Measurements from ENCODE around the gene LNX1. TPM values are rescaled to one million over a fixed set of nuclear protein-coding genes. Genes with fewer than 3 reads are reported as not detected.

LNX1 gene
- total RNA-seq, 1 experiment from 2014 or later: 3.3 TPM

- POLR2A ChIA-PET: no interaction called here
- Histone ChIP-seq H3K4me1 (ENCODE audit: control insufficient read depth in 1 of 2, insufficient read depth in 2 of 2, low read length in 2 of 2) (peaks cover 18 to 30% of the 10 kb centered on the region in 2 experiments), H3K27ac (ENCODE audit: low read depth, low read length) (no peak overlapping the region), H3K36me3 (ENCODE audit: control insufficient read depth in 1 of 2, insufficient read depth in 2 of 2, low read length in 2 of 2) (no peaks in the 10 kb centered on the region), H3K9ac (ENCODE audit: low read length) (no peak overlapping the region), H3K4me2 (ENCODE audit: low read length) (no peak overlapping the region), H2AFZ (ENCODE audit: low read depth, low read length, poor library complexity, severe bottlenecking) (no peak overlapping the region), H3K9me2 (ENCODE audit: insufficient read depth) (no peaks in the 10 kb centered on the region), H4K20me1 (ENCODE audit: insufficient read depth) (no peaks in the 10 kb centered on the region), H3K9me3 (ENCODE audit: control insufficient read depth in 1 of 2, insufficient read depth in 1 of 2, low read depth in 1 of 2, low read length in 2 of 2) (no peaks in the 10 kb centered on the region), H3K79me2 (ENCODE audit: insufficient read depth, low read length) (no peaks in the 10 kb centered on the region), H3K4me3 (replicated peaks in 1 of 2; ENCODE audit: low read depth in 1 of 2, low read length in 2 of 2) (no peak overlapping the region), H3K27me3 (ENCODE audit: insufficient read depth, low read length) (no peaks in the 10 kb centered on the region)
- intact Hi-C loops (cut with micrococcal nuclease): no loop called here
- BruUV-seq (replicated peaks): no TSS peak
- TF ChIP-seq TCF7L2 (IDR thresholded peaks at IDR 0.05; ENCODE audit: borderline replicate concordance, extremely low read depth, insufficient read depth, insufficient read length) (no peak), MAX (IDR thresholded peaks at IDR 0.05) (no peak), ZFX (IDR thresholded peaks at IDR 0.05) (no peak), REST (IDR thresholded peaks at IDR 0.05; ENCODE audit: low read depth) (no peak), RAD21 (IDR thresholded peaks at IDR 0.05; ENCODE audit: low read depth) (no peak), ELF1 (IDR thresholded peaks at IDR 0.05; ENCODE audit: borderline replicate concordance, low read depth) (no peak), EGR1 (IDR thresholded peaks at IDR 0.05; ENCODE audit: low read depth) (no peak), FOSL1 (IDR thresholded peaks at IDR 0.05; ENCODE audit: low read depth) (no peak), POLR2AphosphoS5 (IDR thresholded peaks at IDR 0.05; ENCODE audit: low read depth, low read length) (no peak), CTCF (IDR thresholded peaks at IDR 0.05 in 2 of 3, conservative IDR thresholded peaks at IDR 0.05 in 1 of 3; ENCODE audit: borderline replicate concordance in 1 of 3, insufficient read depth in 1 of 3, low read depth in 2 of 3, low read length in 2 of 3) (no peak), YY1 (IDR thresholded peaks at IDR 0.05; ENCODE audit: extremely low read depth, insufficient replicate concordance, low read depth, low read length) (no peak), ATF3 (IDR thresholded peaks at IDR 0.05) (no peak), CBX3 (IDR thresholded peaks at IDR 0.05; ENCODE audit: low read depth) (no peak), ZBTB33 (IDR thresholded peaks at IDR 0.05; ENCODE audit: extremely low read depth, insufficient replicate concordance, low read length) (no peak), EZH2phosphoT487 (IDR thresholded peaks at IDR 0.05; ENCODE audit: borderline replicate concordance) (no peak), ZNF274 (IDR thresholded peaks at IDR 0.05; ENCODE audit: low read depth, low read length) (no peak), SP1 (IDR thresholded peaks at IDR 0.05; ENCODE audit: low read depth) (no peak)
- CTCF ChIA-PET: no interaction called here
- RAD21 ChIA-PET (ENCODE audit: low non-redundant PET in 1 of 2, low total read pairs in 2 of 2, uncharacterized antibody in 2 of 2, unreplicated experiment in 2 of 2): no interaction called here
- DNase-seq (ENCODE audit: low read depth, low spot score) (no peak), ATAC-seq (no peak)
These were observed 4.5 kb upstream of the LNX1 start for GRCh38 chr4:53595834-53596233.

All from HCT116 (cell line).